Retinal pigment epithelial cell (primary cell): ENCODE results near the gene ILF2.
A peak's percentile ranks its signal among the peaks of the same experiment; 100 is the strongest.

Source experiments
- DNase-seq: peaks from one replicate; pipeline ENCODE4 v3.0.0-alpha.2; 2010; ENCODE audit warnings: low read depth
- H3K4me3 ChIP-seq: 2 replicates; pipeline ENCODE4 v1.5.1; 2011; ENCODE audit warnings: mild to moderate bottlenecking, low read length, control low read depth, moderate library complexity
- TF ChIP-seq, protein P1 (sequence below): conservative IDR thresholded peaks from 2 replicates; pipeline ENCODE4 v1.5.1; 2011; ENCODE audit warnings: low read depth, low read length, control low read depth, inconsistent platforms

Gene ILF2

DNA sequence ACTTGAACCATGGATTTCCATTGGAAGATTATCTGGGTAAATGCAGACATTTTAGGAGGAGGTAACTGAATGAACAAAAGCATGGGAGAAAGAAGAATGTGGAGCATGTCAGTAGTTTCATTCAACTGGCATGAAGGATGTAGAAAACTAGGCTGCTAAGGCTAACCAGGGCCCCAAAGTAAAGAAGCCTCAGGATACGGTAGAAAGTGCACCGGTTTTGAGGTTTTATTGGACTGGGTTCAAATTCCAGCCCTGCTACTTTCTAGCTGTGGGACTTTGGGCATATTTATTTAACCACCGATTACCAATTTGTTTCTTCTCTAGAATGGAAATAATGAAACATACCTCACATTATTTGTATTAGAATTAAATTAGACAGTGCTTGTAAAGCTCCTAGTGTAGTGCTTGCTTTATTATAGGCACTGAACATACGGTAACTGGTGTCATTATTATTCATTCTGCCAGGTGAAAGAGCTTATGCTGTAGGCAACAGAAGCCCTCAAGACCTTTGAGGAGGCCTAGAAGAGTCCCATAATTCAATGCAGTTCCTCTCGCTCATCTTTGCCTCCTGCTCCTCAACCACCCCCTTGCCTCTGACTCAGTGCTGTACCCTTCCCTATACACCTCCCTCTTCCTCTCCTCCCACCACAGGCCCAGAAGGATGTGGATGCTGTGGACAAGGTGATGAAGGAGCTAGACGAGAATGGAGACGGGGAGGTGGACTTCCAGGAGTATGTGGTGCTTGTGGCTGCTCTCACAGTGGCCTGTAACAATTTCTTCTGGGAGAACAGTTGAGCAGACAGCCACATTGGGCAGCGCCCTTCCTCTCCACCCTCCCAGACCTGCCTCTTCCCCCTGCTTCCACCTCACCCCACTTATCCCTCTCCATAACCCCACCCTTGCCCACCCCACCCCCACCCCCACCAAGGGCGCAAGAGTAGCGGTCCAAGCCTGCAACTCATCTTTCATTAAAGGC, 39.5 kb downstream of the ILF2 start:
- DNase-seq, result no peak
- H3K4me3 ChIP-seq, result no peak overlapping the region
- TF ChIP-seq, protein P1, sequence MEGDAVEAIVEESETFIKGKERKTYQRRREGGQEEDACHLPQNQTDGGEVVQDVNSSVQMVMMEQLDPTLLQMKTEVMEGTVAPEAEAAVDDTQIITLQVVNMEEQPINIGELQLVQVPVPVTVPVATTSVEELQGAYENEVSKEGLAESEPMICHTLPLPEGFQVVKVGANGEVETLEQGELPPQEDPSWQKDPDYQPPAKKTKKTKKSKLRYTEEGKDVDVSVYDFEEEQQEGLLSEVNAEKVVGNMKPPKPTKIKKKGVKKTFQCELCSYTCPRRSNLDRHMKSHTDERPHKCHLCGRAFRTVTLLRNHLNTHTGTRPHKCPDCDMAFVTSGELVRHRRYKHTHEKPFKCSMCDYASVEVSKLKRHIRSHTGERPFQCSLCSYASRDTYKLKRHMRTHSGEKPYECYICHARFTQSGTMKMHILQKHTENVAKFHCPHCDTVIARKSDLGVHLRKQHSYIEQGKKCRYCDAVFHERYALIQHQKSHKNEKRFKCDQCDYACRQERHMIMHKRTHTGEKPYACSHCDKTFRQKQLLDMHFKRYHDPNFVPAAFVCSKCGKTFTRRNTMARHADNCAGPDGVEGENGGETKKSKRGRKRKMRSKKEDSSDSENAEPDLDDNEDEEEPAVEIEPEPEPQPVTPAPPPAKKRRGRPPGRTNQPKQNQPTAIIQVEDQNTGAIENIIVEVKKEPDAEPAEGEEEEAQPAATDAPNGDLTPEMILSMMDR, result no peak

DNA sequence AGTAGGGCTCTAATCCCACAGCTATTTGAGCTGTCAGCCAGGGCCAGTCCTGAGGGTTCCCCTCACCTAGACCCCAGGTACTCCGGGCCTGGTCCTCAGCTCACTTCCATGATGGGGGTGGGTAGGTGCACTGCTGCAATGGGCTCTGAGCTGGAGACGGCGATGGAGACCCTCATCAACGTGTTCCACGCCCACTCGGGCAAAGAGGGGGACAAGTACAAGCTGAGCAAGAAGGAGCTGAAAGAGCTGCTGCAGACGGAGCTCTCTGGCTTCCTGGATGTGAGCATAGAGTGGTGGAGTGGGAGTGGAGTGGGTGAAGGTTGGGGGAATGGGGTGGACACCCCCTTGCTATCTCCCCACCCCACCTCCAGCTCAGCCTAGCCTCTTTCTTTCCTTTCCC, 40.4 kb downstream of the ILF2 start:
- no peak for DNase-seq
- TF ChIP-seq, protein P1, result no peak
- H3K4me3 ChIP-seq, result no peak overlapping the region

DNA sequence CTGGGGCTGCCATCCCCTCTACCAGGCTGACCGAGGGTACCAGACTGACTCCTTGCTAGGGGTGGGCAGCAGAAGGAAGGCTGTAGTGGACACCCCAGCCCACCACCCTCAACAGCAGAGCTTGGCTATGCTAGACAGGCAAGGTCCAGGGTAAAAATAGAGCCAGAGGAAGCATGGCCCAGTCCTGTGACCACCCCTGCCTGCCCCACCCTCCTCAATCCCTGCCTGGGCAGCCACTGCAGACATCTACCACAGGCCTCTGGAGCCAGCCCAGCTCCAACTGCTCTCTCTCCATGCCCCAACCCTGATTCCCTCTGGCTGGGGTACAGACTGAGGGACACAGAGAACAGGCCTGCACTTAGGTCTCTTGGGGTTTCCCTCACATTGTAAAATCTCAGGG, 40.8 kb downstream of the ILF2 start:
- no peak overlapping the region for H3K4me3 ChIP-seq
- TF ChIP-seq, protein P1, result no peak
- no peak for DNase-seq

DNA sequence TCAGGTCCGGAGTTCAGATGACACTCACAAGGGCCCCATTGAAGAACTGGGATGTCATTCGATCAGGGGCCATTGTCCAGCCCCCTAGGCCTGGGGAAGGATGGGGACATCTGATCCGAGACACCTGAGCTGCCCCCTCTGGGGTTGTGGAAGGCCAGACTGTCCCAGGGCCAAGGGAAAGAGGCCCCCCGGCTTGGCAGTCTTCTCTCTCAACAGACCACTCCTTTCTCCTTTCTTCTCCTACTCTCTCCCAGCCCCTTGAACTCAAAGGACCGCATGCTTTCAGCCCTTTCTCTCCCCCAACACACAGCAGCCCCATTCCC, 41.5 kb downstream of the ILF2 start:
- H3K4me3 ChIP-seq, result no peak overlapping the region
- no peak for DNase-seq
- TF ChIP-seq, protein P1, result no peak

DNA sequence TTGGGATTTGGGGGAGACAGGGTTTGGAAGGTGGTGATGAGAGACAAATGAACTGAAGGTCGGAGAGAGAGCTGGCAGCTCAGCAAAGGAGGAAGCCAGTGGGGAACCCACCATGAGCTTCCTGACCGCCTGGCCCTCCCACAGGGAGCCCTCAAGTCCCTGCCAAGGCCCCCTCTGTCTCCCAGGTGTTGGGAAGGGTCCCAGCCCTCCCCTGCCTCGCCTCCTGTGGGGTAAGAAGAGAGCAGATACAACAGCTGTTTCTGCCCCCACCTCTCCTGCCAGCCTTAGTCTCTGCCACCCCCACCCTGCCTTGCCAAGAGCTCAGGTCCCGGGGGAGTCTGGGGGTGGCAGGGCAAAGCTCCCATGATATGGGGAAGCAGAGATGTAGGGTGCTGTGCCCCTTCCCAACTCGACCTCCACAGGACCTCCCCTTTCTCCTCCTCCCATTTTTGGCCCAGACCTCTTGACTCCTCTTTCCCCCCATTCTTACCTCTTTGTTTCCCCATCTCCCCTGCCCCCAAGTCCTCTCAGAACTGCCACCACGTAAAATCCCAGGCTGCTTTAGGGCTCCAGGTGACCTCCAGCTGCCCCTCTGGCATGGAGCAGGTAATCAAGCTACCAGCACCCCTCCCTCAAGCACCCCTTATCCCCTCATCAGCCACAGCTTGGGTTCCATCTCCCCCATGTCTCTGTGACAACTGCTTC, 42.0 kb downstream of the ILF2 start:
- H3K4me3 ChIP-seq, result no peak overlapping the region
- DNase-seq, result no peak
- TF ChIP-seq, protein P1, result no peak

DNA sequence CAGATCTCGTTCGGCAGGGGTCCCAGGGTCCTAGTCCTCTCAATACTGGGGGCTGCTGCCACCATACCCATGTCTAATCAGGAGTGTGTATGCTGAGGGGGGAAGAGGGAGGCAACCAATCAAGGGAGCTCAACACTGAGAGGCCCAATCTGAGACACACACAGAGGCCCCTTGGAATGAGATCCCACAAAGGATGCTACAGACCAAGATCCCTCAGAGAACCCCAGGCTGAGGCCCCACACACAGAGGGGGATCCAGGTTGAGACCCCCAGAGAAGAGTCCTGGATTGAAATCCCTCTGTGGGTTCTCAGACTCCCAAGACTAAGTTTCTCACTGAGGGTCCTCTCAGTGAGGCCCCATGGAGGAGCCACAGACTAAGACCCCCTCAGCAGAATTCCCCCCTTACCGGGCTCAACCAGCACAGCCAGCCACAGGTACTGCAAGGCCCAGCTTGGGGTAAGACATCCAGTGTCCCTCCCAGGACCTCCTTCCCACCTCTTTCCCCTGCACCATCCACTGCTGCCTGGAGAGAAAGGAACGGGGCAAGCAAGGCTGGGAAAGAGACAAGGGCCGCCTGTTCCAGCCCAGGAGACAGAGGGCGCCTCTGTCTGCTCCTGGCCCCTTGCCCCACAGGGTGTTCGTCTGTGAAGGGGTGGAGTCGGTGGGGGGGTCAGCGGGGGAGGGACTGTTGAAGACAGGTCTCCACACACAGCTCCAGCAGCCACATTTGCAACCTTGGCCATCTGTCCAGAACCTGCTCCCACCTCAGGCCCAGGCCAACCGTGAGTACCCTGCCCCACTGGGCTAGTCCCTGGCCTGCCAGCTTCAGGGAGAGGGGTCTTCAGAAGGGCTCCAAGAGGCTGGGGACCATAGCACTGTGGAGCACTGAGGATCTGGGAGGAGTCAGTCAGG, 42.8 kb downstream of the ILF2 start, which contains the start of gene S100A1:
S100A1 (plus strand) TSS at position 720 of the 912 bp plus-strand sequence. CDS start 2,088 bp downstream, outside the sequence.
- TF ChIP-seq, protein P1, result no peak
- peak within 1 kb of the TSS; percentile 62 for H3K4me3 ChIP-seq
- no peak for DNase-seq
